Skin epidermis (tissue), 12 donors: ENCODE data around the gene IRGC.
"Not testable (repeated sequence)": the region's sequence is repeated elsewhere in the genome, so short reads cannot be mapped to it uniquely, and the experiment has no call there.

Source experiments
- H3K27ac ChIP-seq, 21 experiments: fragments of 200-600 bp; sonication (generic) in 11 of 21; one replicate each; pipeline ENCODE4 v1.5.0; 2020; ENCODE audit warnings: mild to moderate bottlenecking in 3 of 21, inconsistent platforms in 2 of 21, moderate library complexity in 2 of 21
- H3K4me3 ChIP-seq, 7 experiments: fragments of 200-600 bp; sonication (generic) in 2 of 7; one replicate each; pipeline ENCODE4 v1.5.0; 2020; ENCODE audit warnings: inconsistent platforms in 2 of 7, mild to moderate bottlenecking in 2 of 7, moderate library complexity in 1 of 7

IRGC gene

GRCh38 chr19:43748205-43748594, 32.3 kb downstream of the IRGC start:
- Histone ChIP-seq H3K27ac (peak overlapping the region in 5 of 21 experiments; percentile 8 to 76 (median 21)), H3K4me3 (no peak overlapping the region)

GRCh38 chr19:43748685-43749084, 32.8 kb downstream of the IRGC start:
- H3K27ac ChIP-seq: peak overlapping the region in 5 of 21 experiments; percentile 8 to 76 (median 43)
- H3K4me3 ChIP-seq: no peak overlapping the region

GRCh38 chr19:43749152-43749551, 33.3 kb downstream of the IRGC start:
- H3K27ac ChIP-seq: peak overlapping the region in 2 of 21 experiments; percentile 10 to 43
- no peak overlapping the region for H3K4me3 ChIP-seq

GRCh38 chr19:43749898-43750297, 34.0 kb downstream of the IRGC start:
- Histone ChIP-seq H3K27ac (peak overlapping the region in 1 of 21 experiments; percentile 43), H3K4me3 (no peak overlapping the region)

- Histone ChIP-seq H3K27ac (peak overlapping the region in 6 of 21 experiments; percentile 9 to 96 (median 94)), H3K4me3 (no peak overlapping the region)
These were observed 35.8 kb downstream of the IRGC start for GRCh38 chr19:43751466-43752220.

- peak overlapping the region in 15 of 21 experiments; percentile 4 to 99 (median 95) for H3K27ac ChIP-seq
These were observed 36.5 kb downstream of the IRGC start for GRCh38 chr19:43752287-43752875.

GRCh38 chr19:43754253-43754502, 38.3 kb downstream of the IRGC start:
- H3K27ac ChIP-seq: peak overlapping the region; percentile 44 to 99 (median 94)
- peak overlapping the region; percentile 47 to 72 (median 63) for H3K4me3 ChIP-seq

More at GRCh38 chr19:43752287-43752875, 36.5 kb downstream of the IRGC start:
- H3K4me3 ChIP-seq: no peak overlapping the region

GRCh38 chr19:43754503-43755255, 38.8 kb downstream of the IRGC start, which contains the start of gene SMG9:
SMG9 (minus strand) TSS chr19:43754962; CDS start chr19:43750741, 4,221 bp downstream.
- H3K4me3 ChIP-seq: peak within 1 kb of the TSS; percentile 47 to 72 (median 63)
- peak within 1 kb of the TSS; percentile 44 to 99 (median 94) for H3K27ac ChIP-seq

- Histone ChIP-seq H3K4me3 (peak overlapping the region; percentile 47 to 72 (median 63)), H3K27ac (peak overlapping the region; percentile 44 to 99 (median 94))
These were observed 39.5 kb downstream of the IRGC start for GRCh38 chr19:43755256-43755801.

GRCh38 chr19:43759515-43759914, 43.6 kb downstream of the IRGC start:
- Histone ChIP-seq H3K27ac (peak overlapping the region in 13 of 21 experiments; percentile 28 to 93 (median 62)), H3K4me3 (no peak overlapping the region)

GRCh38 chr19:43760941-43761340, 45.1 kb downstream of the IRGC start:
- peak overlapping the region in 2 of 21 experiments; percentile 5 to 39 for H3K27ac ChIP-seq
- no peak overlapping the region for H3K4me3 ChIP-seq

- H3K27ac ChIP-seq: peak overlapping the region in 6 of 21 experiments; percentile 17 to 73 (median 56)
- H3K4me3 ChIP-seq: no peak overlapping the region
These were observed 46.9 kb downstream of the IRGC start for GRCh38 chr19:43762814-43763213.

- Histone ChIP-seq H3K27ac (peak overlapping the region in 17 of 21 experiments; percentile 18 to 88 (median 52)), H3K4me3 (no peak overlapping the region)
These were observed 47.6 kb downstream of the IRGC start for GRCh38 chr19:43763473-43763939.

- not testable (repeated sequence) for H3K4me3 ChIP-seq
- peak overlapping the region in 20 of 21 experiments; percentile 51 to 89 (median 77) for H3K27ac ChIP-seq
These were observed 48.8 kb downstream of the IRGC start for GRCh38 chr19:43764684-43765083.

- peak overlapping the region in 20 of 21 experiments; percentile 52 to 89 (median 77) for H3K27ac ChIP-seq
- H3K4me3 ChIP-seq: no peak overlapping the region
These were observed 49.4 kb downstream of the IRGC start for GRCh38 chr19:43765109-43765876.

GRCh38 chr19:43766755-43767043, 50.8 kb downstream of the IRGC start:
- Histone ChIP-seq H3K4me3 (no peak overlapping the region), H3K27ac (peak overlapping the region in 14 of 21 experiments; percentile 2 to 89 (median 82))

- no peak overlapping the region for H3K4me3 ChIP-seq
- peak overlapping the region in 9 of 21 experiments; percentile 43 to 89 (median 82) for H3K27ac ChIP-seq
These were observed 51.4 kb downstream of the IRGC start for GRCh38 chr19:43767316-43767715.

GRCh38 chr19:43767818-43768217, 51.9 kb downstream of the IRGC start:
- peak overlapping the region in 6 of 21 experiments; percentile 0 to 89 (median 30) for H3K27ac ChIP-seq

More at GRCh38 chr19:43767818-43768217, 51.9 kb downstream of the IRGC start:
- no peak overlapping the region for H3K4me3 ChIP-seq
